ENCODE measurements around the gene SLC13A5.
"Not testable (repeated sequence)": the region's sequence is repeated elsewhere in the genome, so short reads cannot be mapped to it uniquely, and the experiment has no call there.

The SLC13A5 gene

GRCh38 chr17:6660805-6661463, 52.2 kb downstream of the SLC13A5 start:
- DNase-seq (ENCODE audit: low read depth) = no peak

GRCh38 chr17:6660101-6660500, 53.1 kb downstream of the SLC13A5 start:
- no peak for DNase-seq (ENCODE audit: low read depth)

DNA sequence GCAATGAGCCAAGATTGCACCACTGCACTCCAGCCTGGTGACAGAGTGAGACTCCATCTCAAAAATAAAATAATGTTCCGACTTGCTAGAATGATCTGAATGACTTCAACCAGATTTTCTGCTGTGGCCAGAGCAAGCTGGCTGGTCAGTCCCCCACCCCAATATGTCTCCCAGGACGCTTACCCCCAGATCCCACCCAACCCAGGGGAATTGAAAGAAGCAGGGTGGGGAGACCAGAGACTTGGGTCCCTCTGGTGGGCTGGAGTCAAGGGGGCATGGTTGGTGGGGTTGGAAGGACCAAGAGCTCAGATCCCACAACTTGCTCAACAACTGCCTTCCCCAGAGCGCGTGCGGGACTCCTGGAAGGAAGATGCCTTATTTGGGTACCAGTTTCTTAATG, 54.8 kb downstream of the SLC13A5 start:
- not testable (repeated sequence) for DNase-seq (ENCODE audit: low read depth)

- no peak for DNase-seq (ENCODE audit: low read depth)
Observed at GRCh38 chr17:6657633-6658287, 55.4 kb downstream of the SLC13A5 start.

GRCh38 chr17:6656797-6657632, 56.2 kb downstream of the SLC13A5 start:
- DNase-seq (ENCODE audit: low read depth) = peak; percentile 49

DNA sequence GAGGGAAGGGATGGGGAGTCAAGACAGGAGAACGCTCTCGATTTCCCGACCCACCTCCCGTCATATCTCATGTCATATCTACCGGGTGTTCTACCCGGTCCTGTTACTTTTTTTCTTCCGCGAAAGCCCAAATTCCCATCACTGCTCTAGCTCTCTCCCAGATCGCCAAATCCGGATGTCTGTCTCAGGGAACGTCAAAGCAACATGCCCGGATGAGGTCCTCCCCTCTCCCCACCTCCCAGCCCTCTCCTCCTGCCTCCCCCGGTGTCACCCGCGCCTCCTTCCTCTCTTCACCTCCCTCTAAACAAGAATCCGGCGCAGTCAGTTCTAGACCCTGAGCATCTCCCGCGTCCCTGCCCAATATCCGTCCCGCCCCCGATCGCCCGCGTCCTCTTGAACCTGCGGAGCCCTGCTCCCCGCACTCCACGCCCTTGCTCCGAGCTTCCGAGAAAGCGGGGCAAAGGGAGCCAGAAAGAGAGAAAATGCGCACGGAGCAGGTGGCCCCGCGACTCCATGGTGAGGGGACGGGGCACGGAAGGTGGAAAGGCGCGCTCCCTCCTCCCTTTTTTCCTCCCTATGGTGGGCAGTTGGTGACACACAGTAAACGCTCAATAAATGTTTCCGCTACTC, 57.3 kb downstream of the SLC13A5 start:
- DNase-seq (ENCODE audit: low read depth) = not testable (repeated sequence)

DNA sequence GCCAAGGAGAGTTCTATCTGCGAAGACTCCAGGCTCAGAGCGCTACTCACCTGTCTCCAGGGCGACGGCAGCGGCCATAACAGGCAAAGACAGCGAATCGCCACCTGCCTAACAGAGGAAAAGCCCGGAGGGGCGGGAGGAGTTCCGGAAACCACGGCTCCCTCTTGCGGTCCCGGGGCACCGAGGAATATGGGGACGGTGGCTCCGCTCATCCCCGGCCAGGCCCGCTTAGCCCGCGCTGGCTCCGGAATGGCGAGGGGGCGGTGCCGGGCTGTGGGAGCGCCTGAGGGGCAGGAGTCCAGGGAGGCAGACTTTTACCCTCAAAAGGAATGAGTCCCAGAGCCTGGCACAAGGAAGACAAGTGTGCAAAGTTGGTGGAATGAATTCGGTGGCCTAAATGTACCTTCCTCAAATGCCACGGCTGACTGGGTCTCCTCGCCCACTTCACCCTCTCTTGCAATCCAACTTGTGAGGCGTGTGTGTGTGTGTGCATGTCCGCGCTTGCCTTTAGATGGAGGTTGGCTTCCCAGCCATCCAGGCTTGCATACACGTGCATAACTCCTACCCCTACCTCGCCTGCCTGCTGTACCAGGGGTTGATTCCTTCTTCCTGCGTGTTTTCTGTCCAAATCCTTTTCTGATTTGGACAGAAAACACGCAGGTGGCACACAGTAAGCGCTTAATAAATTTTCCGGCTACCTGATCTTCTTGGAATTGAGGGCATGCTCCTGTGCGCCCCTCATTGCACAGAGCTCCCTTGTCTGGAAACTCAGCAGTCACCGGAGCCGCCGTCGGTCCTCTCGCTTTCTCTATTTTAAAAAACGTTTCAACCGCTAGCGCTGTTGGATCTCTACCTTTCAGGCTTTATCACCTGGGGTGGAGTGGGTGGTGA, 58.1 kb downstream of the SLC13A5 start:
- DNase-seq (ENCODE audit: low read depth) = no peak

DNA sequence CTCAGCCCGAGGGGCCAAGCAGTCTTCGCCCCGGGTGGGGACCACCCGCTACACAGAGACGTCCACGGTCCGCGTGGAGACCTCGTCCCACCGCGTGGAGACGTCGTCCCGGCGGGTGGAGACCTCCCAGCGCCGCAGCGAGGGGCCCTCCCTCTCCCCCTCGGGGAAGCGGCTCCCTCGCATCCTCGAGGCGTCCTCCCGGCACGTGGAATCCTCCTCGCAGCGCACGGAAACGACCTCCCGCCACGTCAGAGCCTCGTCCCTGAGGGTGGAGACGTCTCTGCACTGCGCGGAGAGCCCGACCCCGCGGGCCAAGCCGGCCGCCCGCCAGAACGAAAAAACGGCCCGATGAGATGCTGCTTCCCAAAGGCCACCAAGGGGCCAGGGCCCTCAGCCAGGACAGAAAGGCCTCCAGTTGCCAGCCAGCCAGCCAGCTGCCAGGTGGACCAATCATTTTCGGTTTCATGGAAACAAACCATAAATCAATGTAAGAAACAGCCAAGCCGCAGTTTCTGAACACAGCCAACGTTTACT, 61.2 kb downstream of the SLC13A5 start:
- DNase-seq (ENCODE audit: low read depth) = no peak

- DNase-seq (ENCODE audit: low read depth) = peak; percentile 92
Observed at GRCh38 chr17:6651354-6651918, 61.7 kb downstream of the SLC13A5 start, which contains the start of the genes C17orf100 and MED31. Gene C17orf100, plus strand, starts transcription at chr17:6651762. Its CDS starts 152 bp downstream, at chr17:6651914. Gene MED31, minus strand, starts transcription at chr17:6651605. Its CDS starts 77 bp downstream, at chr17:6651528.

DNA sequence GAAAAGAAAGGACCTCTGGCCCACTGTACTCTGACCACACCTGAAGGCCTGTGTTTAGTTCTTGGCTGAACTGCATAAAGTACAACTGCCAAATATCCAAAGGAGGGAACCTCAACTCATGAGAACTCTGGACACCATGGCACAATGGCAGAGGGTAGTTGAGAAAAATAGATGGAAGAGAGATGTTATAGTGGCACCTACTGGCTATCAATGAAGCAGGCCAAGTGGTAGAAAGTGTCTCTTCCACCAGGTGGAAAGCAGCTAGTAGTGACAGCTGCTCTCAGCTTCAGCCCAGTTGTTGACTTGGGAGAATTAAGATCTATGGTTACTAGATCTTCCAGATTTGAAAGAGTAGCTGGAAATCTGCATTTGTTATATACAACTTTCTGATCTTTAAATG, 65.0 kb downstream of the SLC13A5 start:
- DNase-seq (ENCODE audit: low read depth) = no peak

GRCh38 chr17:6643451-6644125, 69.6 kb downstream of the SLC13A5 start:
- DNase-seq (ENCODE audit: low read depth) = no peak

DNA sequence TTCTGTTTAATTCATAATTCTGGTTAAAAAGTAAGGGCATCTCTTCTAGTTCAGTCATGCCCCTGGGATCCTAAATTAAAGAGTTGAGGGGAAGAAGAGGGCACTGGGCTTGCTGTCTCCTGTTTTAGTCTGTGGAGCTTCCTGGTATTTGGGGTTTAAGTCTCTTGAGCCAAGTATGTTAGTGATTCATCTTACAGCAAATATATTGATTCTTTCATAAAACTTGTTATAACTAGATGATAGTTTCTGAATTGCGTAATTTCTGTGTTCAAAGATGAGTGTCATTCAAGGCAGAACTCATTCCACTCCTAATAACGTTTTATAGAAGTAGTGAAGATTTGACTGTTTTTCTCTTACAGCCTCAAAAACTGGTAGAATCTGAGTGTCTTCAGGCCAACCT, 70.6 kb downstream of the SLC13A5 start:
- no peak for DNase-seq (ENCODE audit: low read depth)

DNA sequence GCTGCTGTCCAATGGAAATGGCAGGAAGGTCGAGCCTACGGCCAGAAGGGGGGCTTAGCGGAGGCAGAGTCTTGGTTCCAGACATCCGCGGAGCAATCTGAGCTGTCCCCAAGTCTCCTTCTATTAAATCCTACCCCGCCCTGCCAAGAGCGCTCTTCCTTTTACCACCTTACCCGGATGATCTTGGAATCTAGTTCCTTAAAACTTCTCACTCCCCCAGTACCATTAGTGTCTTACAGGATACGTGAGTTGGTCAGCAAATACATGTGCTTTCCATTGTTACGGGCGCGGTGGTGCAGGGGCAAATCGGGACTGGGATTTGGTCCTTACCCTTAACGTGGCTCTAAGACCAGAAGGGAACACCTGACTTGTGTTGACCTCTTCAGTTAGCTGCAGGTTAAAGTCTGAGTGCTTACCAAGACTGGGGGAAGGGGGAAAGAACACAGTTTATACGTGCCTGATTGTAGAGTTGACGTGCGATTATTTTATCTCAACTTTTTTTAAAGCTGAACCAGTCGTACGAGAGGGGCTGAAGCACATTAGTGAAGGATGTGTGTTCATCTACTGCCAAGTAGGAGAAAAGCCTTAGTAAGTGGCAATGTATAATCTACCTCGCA, 71.8 kb downstream of the SLC13A5 start:
- DNase-seq (ENCODE audit: low read depth) = no peak

DNA sequence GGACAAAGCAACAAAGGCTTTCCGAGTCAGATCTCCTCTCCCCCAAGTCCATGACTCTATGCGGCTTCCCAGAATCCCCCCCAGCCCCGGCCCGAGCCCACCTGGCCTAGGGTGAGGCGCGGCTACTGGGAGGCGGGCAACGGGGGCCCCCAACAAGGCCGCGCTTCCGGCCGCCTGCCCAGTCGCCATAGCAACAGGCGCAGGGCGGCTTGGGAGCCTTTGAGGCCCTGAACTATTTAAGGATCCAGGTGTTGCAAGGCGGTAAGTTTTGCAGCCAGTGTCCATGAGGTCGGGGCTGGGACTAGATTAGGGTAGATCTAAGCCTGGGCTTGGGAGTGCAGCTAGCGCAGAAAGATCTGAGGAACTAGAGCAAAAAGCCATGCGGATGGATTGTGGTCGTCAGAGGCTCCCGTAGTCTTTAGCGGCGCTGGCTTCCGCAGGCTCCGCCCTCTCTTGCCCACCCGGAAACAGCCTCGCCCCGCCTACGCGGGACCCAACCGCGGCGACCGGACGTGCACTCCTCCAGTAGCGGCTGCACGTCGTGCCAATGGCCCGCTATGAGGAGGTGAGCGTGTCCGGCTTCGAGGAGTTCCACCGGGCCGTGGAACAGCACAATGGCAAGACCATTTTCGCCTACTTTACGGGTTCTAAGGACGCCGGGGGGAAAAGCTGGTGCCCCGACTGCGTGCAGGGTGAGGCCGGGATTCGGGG, 72.5 kb downstream of the SLC13A5 start, which contains the start of the genes KIAA0753 and TXNDC17:
Gene KIAA0753, minus strand, starts transcription at position 176 of the 711 bp plus-strand sequence. CDS start 5,608 bp downstream, outside the sequence.
Gene TXNDC17, plus strand, starts transcription at position 525 of the 711 bp plus-strand sequence. Its CDS starts 23 bp downstream, at position 548.
- DNase-seq (ENCODE audit: low read depth) = peak; percentile 86

DNA sequence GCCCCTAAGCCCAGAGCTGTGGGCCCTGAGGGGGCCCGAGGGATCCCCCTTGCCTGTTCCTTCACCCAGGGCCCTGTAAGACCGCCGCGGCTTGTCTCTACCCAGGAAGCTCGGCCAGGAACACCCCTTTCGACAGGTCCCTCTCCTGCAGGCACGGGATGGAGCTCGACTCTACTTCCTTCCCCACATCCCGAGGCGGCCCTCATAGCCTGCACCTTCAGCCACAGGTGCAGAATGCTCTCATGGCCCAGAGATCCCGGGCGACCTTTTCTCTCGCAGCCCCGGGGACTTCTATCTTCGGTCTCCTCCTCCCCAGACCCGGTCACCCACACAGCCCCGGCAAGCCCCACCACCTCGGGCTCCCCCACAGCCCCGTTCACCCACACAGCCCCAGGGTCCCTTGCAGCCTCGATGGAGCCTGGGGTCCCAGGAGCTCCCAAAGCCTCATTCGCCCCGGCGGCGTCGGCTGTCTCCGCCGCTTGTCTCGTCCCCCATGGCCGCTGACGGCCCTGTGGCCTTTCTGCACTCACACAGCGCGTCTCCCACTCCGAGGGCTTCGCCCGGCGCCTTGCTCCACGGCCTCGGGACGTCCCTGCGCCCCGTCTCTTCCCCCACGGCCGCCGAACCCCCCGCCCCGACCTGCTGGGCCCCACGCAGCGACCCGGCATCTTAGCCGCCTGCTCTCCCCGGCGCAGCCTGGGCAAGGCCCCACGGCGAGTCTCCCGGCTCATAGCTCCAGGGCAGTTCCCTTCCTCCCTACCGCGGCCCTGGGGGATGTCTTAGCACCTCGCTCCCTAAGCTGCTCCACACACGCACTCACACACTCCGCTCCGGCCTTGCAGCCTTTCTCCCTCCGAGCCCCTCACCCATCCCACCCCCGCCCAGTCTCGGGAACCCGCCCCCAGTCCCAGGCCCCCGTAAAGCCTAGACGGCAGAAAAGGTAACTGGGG, 73.3 kb downstream of the SLC13A5 start:
- no peak for DNase-seq (ENCODE audit: low read depth)

DNA sequence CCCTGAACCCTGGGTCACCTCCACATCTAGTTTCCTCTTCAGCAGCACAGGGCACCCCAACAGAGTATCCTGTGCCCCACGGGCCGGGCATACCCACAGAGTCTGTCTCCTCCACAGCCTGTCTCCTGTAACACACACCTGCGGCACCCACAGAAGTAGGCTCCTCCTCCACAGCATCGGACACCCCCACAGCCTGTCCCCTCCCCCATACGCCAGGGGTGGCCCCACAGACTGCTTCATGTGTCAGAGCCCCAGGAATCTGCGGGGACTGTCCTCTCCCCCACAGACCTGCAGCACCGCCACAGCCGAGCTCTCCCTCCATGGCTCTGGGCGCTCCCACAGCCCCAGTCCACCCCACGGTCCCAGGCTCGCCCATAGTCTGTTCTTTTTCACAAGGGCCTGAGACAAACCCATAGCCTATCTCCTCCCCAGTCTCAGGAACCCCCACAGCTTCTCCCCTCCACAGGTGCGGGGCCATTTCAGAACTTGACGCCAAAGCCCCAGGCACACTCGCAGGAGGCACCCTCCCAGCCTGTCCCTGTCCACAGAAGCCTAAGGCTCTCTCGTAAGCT, 74.1 kb downstream of the SLC13A5 start:
- no peak for DNase-seq (ENCODE audit: low read depth)

Data from activated T-helper 9 cell treated with anti-CD3 and anti-CD28 coated beads, Interleukin-2, amount 50 U/mL, for 16 hours (primary cell).